GM12892 (cell line): Measurements from ENCODE around the gene CARF.
"Not testable (repeated sequence)": the region's sequence is repeated elsewhere in the genome, so short reads cannot be mapped to it uniquely, and the experiment has no call there.

Source experiments
- POLR2A ChIP-seq: IDR thresholded peaks from 2 replicates; pipeline ENCODE4 v1.6.1; 2011; ENCODE audit warnings: low read depth, low read length, control low read depth
- POLR2AphosphoS5 ChIP-seq: IDR thresholded peaks from 2 replicates; pipeline ENCODE4 v1.6.1; 2011; ENCODE audit warnings: low read depth, low read length, control low read depth
- TAF1 ChIP-seq: IDR thresholded peaks from 2 replicates; pipeline ENCODE4 v1.6.1; 2011; ENCODE audit warnings: low read depth, mild to moderate bottlenecking, control low read depth, low read length, borderline replicate concordance

DNA sequence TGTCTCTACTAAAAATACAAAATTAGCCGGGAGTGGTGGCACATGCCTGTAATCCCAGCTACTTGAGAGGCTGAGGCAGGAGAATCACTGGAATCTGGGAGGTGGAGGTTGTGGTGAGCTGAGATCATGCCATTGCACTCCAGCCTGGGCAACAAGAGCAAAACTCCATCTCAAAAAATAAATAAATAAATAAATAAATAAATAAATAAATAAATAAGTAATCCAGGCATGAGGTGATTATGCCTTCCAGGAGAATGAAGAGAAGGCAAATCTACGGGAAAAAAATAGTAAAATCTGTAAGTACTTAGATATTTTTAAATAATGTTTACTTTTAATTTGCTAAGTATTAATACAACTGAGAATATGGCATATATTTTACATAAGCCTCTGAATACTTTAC is 57.3 kb downstream of the CARF start:
- TF ChIP-seq POLR2AphosphoS5, POLR2A, TAF1: not testable (repeated sequence)
